Endothelial cell of umbilical vein (primary cell): ENCODE measurements around the gene PIGZ.

Experiments used
- EZH2 ChIP-seq: IDR thresholded peaks from 2 replicates; pipeline ENCODE4 v1.6.1; 2012; ENCODE audit warnings: borderline replicate concordance, low read depth, mild to moderate bottlenecking, moderate library complexity, low read length, inconsistent platforms; ENCODE audit not compliant: severe bottlenecking
- JUN ChIP-seq: IDR thresholded peaks from 2 replicates; pipeline ENCODE4 v1.6.1; 2011; ENCODE audit warnings: borderline replicate concordance, low read depth; ENCODE audit not compliant: insufficient read length, insufficient read depth
- MAX ChIP-seq: IDR thresholded peaks from 2 replicates; pipeline ENCODE4 v1.6.1; 2011; ENCODE audit not compliant: insufficient read depth, insufficient read length
- MYC ChIP-seq: IDR thresholded peaks from one replicate; pipeline ENCODE4 v1.6.1; 2011; ENCODE audit warnings: mild to moderate bottlenecking, low read depth, low read length
- TF ChIP-seq, protein P1 (sequence below), 2 donors: IDR thresholded peaks; 1 replicate in 1 of 2; 2 replicates in 1 of 2; pipeline ENCODE4 v1.5.1; 2011; ENCODE audit warnings: low read length in 2 of 2, mild to moderate bottlenecking in 2 of 2, moderate library complexity in 2 of 2, control low read depth in 1 of 2, inconsistent platforms in 1 of 2, low read depth in 1 of 2; ENCODE audit not compliant: insufficient read depth in 1 of 2; ENCODE audit errors: extremely low read depth in 1 of 2

GRCh38 chr3:196970547-196971093 lies 2.0 kb upstream of the PIGZ start:
- TF ChIP-seq, protein P1, sequence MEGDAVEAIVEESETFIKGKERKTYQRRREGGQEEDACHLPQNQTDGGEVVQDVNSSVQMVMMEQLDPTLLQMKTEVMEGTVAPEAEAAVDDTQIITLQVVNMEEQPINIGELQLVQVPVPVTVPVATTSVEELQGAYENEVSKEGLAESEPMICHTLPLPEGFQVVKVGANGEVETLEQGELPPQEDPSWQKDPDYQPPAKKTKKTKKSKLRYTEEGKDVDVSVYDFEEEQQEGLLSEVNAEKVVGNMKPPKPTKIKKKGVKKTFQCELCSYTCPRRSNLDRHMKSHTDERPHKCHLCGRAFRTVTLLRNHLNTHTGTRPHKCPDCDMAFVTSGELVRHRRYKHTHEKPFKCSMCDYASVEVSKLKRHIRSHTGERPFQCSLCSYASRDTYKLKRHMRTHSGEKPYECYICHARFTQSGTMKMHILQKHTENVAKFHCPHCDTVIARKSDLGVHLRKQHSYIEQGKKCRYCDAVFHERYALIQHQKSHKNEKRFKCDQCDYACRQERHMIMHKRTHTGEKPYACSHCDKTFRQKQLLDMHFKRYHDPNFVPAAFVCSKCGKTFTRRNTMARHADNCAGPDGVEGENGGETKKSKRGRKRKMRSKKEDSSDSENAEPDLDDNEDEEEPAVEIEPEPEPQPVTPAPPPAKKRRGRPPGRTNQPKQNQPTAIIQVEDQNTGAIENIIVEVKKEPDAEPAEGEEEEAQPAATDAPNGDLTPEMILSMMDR (IDR thresholded peaks at IDR 0.05; ENCODE audit: extremely low read depth in 1 of 2, insufficient read depth in 1 of 2, low read depth in 1 of 2, low read length in 2 of 2), result no peak
- TF ChIP-seq MYC (no peak), EZH2 (no peak), MAX (no peak), JUN (no peak)
